Thoracic aorta (tissue), 2 donors: ENCODE measurements around the gene MAML1. TPM values are rescaled to one million over a fixed set of nuclear protein-coding genes. Genes with fewer than 3 reads are reported as not detected.
"Not testable (repeated sequence)": the region's sequence is repeated elsewhere in the genome, so short reads cannot be mapped to it uniquely, and the experiment has no call there.

Experiments
- ATAC-seq: fragments of 150-250 bp; one replicate; pipeline ENCODE4 v1.8.0; 2017; ENCODE audit warnings: low read depth; ENCODE audit not compliant: insufficient number of reproducible peaks, low FRiP score
- DNase-seq: peaks from one replicate; pipeline ENCODE4 v3.0.0-alpha.2; 2020; ENCODE audit warnings: low spot score
- H3K27ac ChIP-seq, 2 donors: fragments of 200-600 bp; sonication (generic); 1 replicate in 1 of 2; 2 replicates in 1 of 2; pipeline ENCODE4 v1.5.1; 2016; ENCODE audit warnings: mild to moderate bottlenecking in 2 of 2, moderate library complexity in 2 of 2
- H3K27me3 ChIP-seq: fragments of 200-600 bp; sonication (generic); replicated peaks from 2 replicates; pipeline ENCODE4 v1.6.0; 2016; ENCODE audit warnings: mild to moderate bottlenecking; ENCODE audit not compliant: insufficient read depth
- H3K36me3 ChIP-seq: fragments of 200-600 bp; sonication (generic); one replicate; pipeline ENCODE4 v1.5.1; 2016
- H3K4me1 ChIP-seq, 2 donors: fragments of 200-600 bp; sonication (generic); 1 replicate in 1 of 2; 2 replicates in 1 of 2; pipeline versions ENCODE4 v1.5.1 to v1.6.0; 2016; ENCODE audit warnings: low read depth in 2 of 2, mild to moderate bottlenecking in 1 of 2; ENCODE audit not compliant: control insufficient read depth in 1 of 2
- H3K4me3 ChIP-seq: fragments of 200-600 bp; sonication (generic); 2 replicates; pipeline ENCODE4 v1.5.1; 2016; ENCODE audit warnings: mild to moderate bottlenecking
- H3K9me3 ChIP-seq: fragments of 200-600 bp; sonication (generic); 2 replicates; pipeline ENCODE4 v1.5.1; 2016
- total RNA-seq, 2 donors: library from RNA; depleted of rRNA; stranded (reverse); fragments of >200 nt; gene quantifications; one replicate each; pipeline versions ENCODE4 v1.1.0 to v1.2.3, GENCODE V29; 2016
- TF ChIP-seq, protein P1 (sequence below): fragments of 200-600 bp; sonication (generic); IDR thresholded peaks from one replicate; pipeline ENCODE4 v1.5.1; 2019; ENCODE audit warnings: antibody characterized with exemption

Gene MAML1
- total RNA-seq, 2 donors from 2014 or later, result 22.9 to 38.1 TPM

DNA sequence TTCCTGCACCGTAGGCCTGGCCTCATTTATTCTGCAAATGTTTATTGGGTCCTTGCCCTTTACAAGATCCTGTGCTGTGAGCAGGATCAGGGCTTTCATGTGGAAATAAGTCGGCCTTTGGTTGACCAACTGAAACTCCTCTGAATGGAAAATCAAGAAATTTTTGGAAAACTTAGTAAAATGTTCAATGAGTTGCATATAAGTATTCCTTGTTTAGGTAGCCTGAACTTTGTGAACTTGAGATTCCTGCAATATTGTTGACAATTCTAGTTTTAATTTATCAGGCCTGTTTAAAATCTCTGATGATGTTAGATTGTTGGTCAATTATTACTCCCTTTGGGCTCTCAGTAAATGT lies 1.1 kb downstream of the MAML1 start:
- H3K4me3 ChIP-seq, result peak overlapping the region; percentile 87
- no peak for DNase-seq
- TF ChIP-seq, protein P1, sequence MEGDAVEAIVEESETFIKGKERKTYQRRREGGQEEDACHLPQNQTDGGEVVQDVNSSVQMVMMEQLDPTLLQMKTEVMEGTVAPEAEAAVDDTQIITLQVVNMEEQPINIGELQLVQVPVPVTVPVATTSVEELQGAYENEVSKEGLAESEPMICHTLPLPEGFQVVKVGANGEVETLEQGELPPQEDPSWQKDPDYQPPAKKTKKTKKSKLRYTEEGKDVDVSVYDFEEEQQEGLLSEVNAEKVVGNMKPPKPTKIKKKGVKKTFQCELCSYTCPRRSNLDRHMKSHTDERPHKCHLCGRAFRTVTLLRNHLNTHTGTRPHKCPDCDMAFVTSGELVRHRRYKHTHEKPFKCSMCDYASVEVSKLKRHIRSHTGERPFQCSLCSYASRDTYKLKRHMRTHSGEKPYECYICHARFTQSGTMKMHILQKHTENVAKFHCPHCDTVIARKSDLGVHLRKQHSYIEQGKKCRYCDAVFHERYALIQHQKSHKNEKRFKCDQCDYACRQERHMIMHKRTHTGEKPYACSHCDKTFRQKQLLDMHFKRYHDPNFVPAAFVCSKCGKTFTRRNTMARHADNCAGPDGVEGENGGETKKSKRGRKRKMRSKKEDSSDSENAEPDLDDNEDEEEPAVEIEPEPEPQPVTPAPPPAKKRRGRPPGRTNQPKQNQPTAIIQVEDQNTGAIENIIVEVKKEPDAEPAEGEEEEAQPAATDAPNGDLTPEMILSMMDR, result no peak
- H3K9me3 ChIP-seq, result no peaks in the 10 kb centered on the region
- H3K4me1 ChIP-seq, result peaks cover 35 to 60% of the 10 kb centered on the region in 2 donors
- peak overlapping the region; percentile 82 to 93 for H3K27ac ChIP-seq
- no peak for ATAC-seq
- peaks cover 3% of the 10 kb centered on the region for H3K36me3 ChIP-seq
- no peaks in the 10 kb centered on the region for H3K27me3 ChIP-seq

DNA sequence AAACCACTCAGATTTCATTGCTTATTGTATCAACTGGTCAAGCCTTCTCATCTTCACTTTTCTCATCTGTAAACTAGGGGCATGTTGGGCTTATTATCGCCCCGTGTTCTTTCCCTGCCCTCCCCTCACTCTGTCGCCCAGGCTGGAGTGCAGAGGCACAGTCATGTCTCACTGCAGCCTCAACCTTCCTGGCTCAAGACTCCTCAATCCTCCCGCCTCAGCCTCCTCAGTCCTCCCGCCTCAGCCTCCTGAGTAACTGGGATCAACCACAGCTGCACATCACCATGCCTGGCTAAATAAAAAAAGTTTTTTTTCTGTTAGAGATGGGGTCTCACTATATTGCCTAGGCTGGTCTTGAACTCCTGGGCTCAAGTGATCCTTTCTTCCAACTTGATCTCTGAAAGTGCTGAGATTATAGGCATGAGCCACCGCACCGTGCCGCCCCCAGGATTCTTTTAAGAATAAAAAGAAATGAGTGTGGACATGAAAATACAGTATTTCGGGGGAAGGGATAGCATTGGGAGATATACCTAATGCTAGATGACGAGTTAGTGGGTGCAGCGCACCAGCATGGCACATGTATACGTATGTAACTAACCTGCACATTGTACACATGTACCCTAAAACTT lies 2.0 kb downstream of the MAML1 start:
- ATAC-seq (no peak), DNase-seq (no peak)
- peak overlapping the region; percentile 87 for H3K4me3 ChIP-seq
- no peaks in the 10 kb centered on the region for H3K9me3 ChIP-seq
- H3K36me3 ChIP-seq, result no peaks in the 10 kb centered on the region
- H3K4me1 ChIP-seq, result peaks cover 35 to 67% of the 10 kb centered on the region in 2 donors
- H3K27me3 ChIP-seq, result no peaks in the 10 kb centered on the region
- TF ChIP-seq, protein P1, result no peak
- peak overlapping the region in 1 of 2 donors; percentile 93 for H3K27ac ChIP-seq

DNA sequence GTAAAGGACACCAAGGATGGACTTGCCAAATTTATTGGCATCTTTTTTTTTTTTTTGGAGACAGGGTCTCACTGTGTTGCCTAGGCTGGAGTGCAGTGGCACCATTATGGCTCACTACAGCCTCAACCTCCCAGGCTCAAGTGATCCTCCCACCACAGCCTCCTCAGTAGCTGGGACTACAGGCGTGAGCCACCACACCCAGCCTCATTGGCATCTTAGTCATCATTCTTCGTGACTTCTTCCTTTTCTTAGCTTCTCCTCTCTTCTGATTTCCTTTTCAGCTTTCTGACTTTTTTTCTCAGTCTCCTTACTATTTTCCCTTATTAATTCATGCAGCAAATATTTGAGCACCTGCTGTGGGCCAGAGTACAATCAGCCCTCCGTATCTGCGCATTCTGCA lies 6.1 kb downstream of the MAML1 start:
- Histone ChIP-seq H3K27ac (no peak overlapping the region), H3K4me3 (no peak overlapping the region), H3K27me3 (no peaks in the 10 kb centered on the region), H3K9me3 (no peaks in the 10 kb centered on the region), H3K4me1 (peaks cover 27 to 56% of the 10 kb centered on the region in 2 donors), H3K36me3 (no peaks in the 10 kb centered on the region)
- DNase-seq, result no peak
- TF ChIP-seq, protein P1, result no peak
- no peak for ATAC-seq

DNA sequence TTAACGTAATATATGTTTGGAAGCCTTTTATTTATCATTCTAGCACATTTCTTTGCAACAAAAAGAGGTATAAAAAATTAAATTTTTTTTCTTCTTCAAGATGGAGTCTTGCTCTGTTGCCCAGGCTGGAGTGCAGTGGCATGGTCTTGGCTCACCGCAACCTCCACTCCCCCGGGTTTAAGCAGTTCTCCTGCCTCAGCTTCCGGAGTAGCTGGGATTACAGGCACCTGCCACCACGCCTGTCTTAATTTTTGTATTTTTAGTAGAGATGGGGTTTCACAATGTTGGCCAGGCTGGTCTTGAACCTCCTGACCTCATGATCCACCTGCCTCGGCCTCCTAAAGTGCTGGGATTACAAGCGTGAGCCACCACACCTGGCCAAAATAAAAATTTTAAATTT lies 11.5 kb downstream of the MAML1 start:
- H3K36me3 ChIP-seq, H3K27ac ChIP-seq, H3K27me3 ChIP-seq, H3K9me3 ChIP-seq, ATAC-seq, H3K4me3 ChIP-seq, DNase-seq: not testable (repeated sequence)
- H3K4me1 ChIP-seq, result peaks cover 7 to 17% of the 10 kb centered on the region in 2 donors

DNA sequence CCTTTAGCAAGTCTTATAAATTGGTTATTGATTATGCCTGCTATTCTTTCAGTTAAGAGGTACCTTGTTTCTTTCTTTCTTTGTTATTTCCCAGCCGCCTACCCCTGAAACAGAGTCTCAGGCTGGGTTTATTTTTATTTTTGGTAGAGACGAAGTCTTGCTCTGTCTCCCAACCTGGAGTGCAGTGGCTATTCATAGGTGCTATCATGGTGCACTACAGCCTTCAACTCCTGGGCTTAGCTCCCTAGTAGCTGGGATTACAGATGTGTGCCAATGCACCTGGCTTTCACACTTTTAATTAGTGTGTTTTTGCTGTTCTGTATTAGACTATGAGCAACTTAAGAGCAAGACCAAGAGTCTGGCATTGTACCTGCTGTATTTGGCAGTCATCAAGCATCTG lies 14.2 kb downstream of the MAML1 start:
- H3K9me3 ChIP-seq, result no peaks in the 10 kb centered on the region
- no peak overlapping the region for H3K27ac ChIP-seq
- no peak for DNase-seq
- no peaks in the 10 kb centered on the region for H3K36me3 ChIP-seq
- TF ChIP-seq, protein P1, result no peak
- ATAC-seq, result no peak
- peaks cover 7 to 14% of the 10 kb centered on the region in 2 donors for H3K4me1 ChIP-seq
- no peak overlapping the region for H3K4me3 ChIP-seq
- H3K27me3 ChIP-seq, result no peaks in the 10 kb centered on the region

DNA sequence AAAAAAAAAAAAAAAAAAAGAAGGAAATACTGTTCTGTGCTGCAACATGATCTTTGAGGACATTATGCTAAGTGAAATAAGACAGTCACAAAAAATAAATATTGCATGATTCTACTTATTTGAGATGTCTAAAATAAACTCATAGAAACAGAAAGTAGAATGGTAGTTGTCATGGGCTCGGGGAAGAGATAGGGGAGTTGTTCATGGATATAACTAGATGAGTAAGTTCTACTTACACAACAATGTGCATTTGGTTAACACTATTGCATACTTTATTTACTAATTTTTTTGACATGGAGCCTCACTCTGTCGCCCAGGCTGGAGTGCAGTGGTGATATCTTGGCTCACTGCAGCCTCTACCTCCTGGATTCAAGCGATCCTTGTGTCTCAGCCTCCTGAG lies 15.2 kb downstream of the MAML1 start:
- Histone ChIP-seq H3K27ac (no peak overlapping the region), H3K9me3 (no peaks in the 10 kb centered on the region), H3K36me3 (no peaks in the 10 kb centered on the region), H3K27me3 (no peaks in the 10 kb centered on the region), H3K4me1 (peaks cover 7 to 14% of the 10 kb centered on the region in 2 donors), H3K4me3 (no peak overlapping the region)
- ATAC-seq (no peak), DNase-seq (no peak)
- TF ChIP-seq, protein P1, result no peak
